Neural progenitor cell (in vitro differentiated cells): ENCODE measurements around the gene GFOD1.

Source experiments
- CTCF ChIP-seq: fragments of 200-600 bp; sonication (generic); IDR thresholded peaks from 2 replicates; pipeline ENCODE4 v1.5.1; 2017; ENCODE audit warnings: antibody characterized with exemption, mild to moderate bottlenecking
- EZH2 ChIP-seq: fragments of 200-600 bp; sonication (generic); IDR thresholded peaks from 2 replicates; pipeline ENCODE4 v1.6.1; 2017; ENCODE audit warnings: antibody characterized with exemption, mild to moderate bottlenecking, moderate library complexity
- EZH2phosphoT487 ChIP-seq: fragments of 200-600 bp; sonication (generic); IDR thresholded peaks from 2 replicates; pipeline ENCODE4 v1.6.1; 2017; ENCODE audit warnings: antibody characterized with exemption

GRCh38 chr6:13398421-13398994 lies 88.9 kb downstream of the GFOD1 start:
- TF ChIP-seq CTCF (peak; percentile 36), EZH2 (no peak), EZH2phosphoT487 (no peak)
